Right renal cortex interstitium (tissue), 3 donors: ENCODE measurements around the gene PSMB2. TPM values are rescaled to one million over a fixed set of nuclear protein-coding genes. Genes with fewer than 3 reads are reported as not detected.

Experiments
- DNase-seq, 3 donors: peaks; one replicate each; pipeline ENCODE4 v3.0.0-alpha.2; 2013; ENCODE audit warnings: low read depth in 3 of 3, low spot score in 2 of 3
- polyA plus RNA-seq, 3 donors: library from polyadenylated mRNA; unstranded; fragments of 120-200 nt; gene quantifications; one replicate each; pipeline ENCODE4 v1.2.1, GENCODE V29; 2013; ENCODE audit not compliant: insufficient read length in 3 of 3

The PSMB2 gene
- polyA plus RNA-seq, 3 donors = 79.5 to 83.9 (median 82.0) TPM

- DNase-seq = no peak
These were observed 66.5 kb downstream of the PSMB2 start for GRCh38 chr1:35574655-35575415.

DNA sequence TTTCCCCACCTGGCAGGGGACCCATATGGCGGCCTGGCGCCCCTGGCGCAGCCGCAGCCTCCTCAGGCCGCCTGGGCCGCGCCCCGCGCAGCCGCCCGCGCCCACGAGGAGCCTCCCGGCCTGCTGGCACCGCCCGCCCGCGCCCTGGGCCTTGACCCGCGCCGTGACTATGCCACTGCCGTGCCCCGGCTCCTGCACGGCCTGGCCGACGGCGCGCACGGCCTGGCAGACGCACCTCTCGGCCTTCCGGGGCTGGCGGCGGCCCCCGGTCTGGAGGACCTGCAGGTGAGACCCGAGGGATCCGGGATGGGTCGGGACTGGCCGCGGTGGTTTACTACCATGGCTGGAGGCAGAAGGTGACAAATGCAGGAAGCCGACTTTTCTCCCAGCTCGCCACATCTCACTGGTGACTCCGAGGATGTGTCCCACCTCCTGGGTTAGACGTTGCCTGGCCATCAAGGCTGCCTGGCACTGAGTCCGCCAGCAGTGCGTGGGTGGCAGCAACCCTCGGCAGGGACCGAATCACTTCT, 67.1 kb downstream of the PSMB2 start:
- DNase-seq = no peak

- no peak for DNase-seq
These were observed 67.9 kb downstream of the PSMB2 start, which contains the start of gene TFAP2E for GRCh38 chr1:35573198-35574124. TSS of gene TFAP2E (plus strand) at chr1:35573314. CDS start at chr1:35573578, 264 bp downstream.

- no peak for DNase-seq
These were observed 69.0 kb downstream of the PSMB2 start for GRCh38 chr1:35572296-35572695.

DNA sequence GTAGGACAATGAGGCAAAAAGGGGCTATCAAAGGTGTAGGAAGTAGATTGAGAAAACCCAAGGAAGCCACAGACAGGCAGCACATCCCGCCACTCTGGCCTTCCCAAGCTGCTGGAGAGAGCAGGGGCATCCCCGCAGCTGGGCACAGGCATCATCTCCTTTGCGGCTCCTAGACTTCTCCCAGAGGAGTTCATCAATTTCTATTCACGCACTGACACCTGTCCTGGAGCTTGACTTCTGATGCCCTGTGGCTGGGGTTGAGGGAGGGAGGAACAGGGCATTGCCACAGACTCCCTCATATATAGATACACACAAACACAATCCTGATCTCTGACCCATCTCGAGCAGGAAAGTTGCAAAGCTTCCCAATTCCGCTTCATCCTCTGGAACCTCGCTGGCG, 70.1 kb downstream of the PSMB2 start:
- no peak for DNase-seq

DNA sequence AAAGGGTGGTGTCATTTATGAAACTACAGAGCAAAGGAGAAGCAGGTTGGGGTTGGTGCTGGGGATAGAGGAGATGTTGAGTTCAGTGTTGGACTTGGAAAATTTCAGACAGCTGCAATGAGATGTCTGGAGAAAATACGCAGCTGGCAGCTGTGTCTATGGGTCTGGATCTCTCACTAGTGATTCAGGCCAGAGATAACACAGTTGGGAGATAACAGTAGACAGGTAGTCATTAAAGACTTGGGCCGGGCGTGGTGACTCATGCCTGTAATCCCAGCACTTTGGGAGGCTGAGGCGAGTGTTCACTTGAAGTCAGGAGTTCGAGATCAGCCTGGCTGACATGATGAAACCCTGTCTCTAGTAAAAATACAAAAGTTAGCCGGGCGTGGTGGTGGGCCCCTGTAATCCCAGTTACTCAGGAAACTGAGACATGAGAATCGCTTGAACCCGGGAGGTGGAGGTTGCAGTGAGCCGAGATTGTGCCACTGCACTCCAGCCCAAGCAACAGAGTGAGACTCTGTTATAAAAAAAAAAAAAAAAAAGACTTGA, 70.7 kb downstream of the PSMB2 start:
- DNase-seq = no peak

GRCh38 chr1:35569936-35570335, 71.4 kb downstream of the PSMB2 start:
- no peak for DNase-seq

DNA sequence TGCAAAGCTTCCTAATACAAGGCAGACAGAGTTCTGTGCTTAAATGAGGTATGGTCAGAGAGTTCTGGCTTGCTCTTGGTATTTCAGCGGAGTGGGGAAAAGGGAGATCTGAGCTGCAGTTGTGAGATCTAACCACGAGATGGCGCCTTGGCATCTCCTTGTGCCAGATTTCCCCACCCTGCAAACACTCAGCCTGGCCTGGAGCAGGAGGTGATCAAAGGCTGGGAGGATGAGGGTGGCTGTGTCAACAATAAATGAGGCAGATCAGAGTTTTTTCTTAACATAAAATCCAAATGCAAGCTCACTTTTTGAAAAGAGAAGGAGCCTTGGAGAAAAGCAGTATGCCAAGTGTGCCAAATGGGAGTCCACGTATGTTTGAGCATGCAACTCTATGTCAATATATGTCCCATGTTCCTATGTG, 72.3 kb downstream of the PSMB2 start:
- peak in 1 of 3 donors; percentile 51 for DNase-seq

DNA sequence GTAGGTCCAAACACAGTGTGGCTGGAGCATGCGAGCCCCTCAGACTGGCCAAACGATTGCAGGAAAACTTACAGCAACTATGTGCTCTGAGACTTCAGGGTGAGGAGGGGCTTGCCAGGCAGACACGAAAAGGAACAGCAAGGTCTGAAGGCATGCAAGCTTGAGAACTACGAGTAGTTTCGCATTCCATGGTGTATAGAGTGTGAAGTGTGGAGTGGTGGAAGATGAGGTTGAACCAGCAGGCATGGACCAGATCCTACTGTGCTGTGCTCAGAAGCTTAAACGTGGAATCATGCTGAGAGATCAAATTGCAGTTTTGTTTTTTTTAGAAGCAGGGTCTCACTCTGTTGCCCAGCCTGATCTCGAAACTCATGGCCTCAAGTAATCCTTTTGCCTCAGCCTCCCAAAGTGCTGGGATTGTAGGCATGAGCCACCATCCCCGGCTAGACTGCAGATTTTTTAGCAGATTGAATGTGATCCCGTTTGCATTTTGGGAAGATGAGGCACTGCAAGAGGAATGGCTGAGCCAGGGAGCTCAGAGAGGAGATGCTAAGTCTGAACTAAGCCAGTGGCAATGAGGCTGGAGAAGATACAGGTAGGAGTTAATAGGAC, 73.3 kb downstream of the PSMB2 start:
- DNase-seq = no peak

DNA sequence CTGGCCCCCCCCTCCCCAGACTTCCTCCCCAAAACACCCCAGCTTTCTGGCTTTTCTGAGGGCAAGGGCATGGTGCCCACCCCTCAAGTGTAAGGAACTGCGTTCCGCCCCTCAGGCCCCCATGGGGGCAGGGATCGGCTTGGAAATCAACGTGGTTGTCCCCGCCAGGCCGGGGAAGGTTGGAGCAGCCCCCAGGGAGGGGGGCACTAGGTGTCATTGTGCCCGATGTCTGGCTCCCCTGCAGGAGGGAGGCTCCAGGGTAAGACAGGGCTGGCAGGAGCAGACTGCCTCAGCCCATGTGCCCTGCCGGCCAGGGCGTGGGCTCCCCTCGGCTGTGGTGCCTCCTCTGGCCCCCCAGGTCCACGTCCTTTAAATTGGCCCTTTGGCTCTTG, 75.6 kb downstream of the PSMB2 start:
- DNase-seq = no peak

GRCh38 chr1:35564884-35565741, 76.2 kb downstream of the PSMB2 start:
- no peak for DNase-seq

- peak in 1 of 3 donors; percentile 52 for DNase-seq
These were observed 77.1 kb downstream of the PSMB2 start for GRCh38 chr1:35564037-35564883.

DNA sequence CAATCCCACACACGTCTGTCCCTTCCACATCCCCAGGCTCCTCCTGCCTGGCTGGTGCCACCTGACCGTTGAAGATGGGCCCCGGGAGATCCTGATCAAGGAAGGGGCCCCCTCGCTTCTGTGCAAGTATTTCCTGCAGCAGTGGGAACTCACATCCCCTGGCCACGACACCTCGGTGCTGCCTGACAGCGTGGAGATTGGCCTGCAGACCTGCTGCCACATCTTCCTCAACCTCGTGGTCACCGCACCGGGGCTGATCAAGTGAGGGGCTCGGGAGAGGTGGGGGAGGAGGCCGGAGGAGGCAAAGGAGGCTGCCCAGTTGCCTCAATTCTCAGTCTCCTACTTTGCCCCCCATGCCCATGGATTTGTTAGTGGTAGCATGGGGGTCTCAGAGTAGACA, 78.2 kb downstream of the PSMB2 start:
- no peak for DNase-seq

- no peak for DNase-seq
These were observed 79.2 kb downstream of the PSMB2 start for GRCh38 chr1:35561972-35562680.

DNA sequence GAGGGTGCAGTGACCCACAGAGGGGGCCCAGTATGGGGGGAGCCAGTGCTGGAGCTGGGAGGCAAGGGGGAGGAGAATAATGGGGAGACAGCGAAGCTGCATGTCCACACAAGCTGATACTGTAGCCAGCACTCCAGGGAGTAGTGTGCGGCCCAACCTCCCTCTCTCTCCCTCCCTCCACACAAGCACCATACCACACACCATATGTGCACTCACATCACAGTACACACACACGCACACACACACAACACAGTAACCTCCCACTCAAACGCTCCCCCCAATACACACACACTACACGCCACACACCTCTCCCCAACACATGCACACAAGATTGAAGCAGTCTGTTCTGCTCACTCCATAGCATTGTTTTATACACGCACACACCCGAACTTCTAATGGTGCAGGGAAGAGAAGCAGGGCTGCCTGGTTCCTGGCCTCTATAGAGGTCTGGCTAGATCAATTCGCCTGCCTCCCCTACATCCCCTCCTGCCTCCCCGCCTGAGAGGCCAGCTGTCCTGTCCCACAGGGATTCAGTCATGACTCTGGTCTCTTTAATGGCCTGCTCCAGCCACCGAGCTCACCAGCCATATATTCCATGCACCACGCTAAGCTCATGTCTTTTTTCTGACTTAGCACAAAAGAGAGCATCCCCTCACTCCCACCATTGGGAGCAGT, 79.9 kb downstream of the PSMB2 start:
- DNase-seq = no peak

DNA sequence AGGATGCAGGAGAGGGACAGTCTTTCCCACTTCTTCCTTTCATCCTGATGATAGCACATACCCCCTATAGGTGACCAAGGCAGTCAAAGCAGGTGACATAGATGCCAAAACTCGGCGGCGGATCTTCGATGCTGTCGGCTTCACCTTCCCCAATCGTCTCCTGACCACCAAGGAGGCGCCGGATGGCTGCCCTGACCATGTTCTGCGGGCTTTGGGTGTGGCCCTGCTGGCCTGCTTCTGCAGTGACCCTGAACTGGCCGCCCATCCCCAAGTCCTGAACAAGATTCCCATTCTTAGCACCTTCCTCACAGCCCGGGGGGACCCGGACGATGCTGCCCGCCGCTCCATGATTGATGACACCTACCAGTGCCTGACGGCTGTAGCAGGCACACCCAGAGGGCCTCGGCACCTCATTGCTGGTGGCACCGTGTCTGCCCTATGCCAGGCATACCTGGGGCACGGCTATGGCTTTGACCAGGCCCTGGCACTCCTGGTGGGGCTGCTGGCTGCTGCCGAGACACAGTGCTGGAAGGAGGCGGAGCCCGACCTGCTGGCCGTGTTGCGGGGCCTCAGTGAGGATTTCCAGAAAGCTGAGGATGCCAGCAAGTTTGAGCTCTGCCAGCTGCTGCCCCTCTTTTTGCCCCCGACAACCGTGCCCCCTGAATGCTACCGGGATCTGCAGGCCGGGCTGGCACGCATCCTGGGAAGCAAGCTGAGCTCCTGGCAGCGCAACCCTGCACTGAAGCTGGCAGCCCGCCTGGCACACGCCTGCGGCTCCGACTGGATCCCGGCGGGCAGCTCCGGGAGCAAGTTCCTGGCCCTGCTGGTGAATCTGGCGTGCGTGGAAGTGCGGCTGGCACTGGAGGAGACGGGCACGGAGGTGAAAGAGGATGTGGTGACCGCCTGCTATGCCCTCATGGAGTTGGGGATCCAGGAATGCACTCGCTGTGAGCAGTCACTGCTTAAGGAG, 80.8 kb downstream of the PSMB2 start:
- DNase-seq = no peak
